GM19438 (cell line): Measurements from ENCODE around the gene SLC12A5.

Experiments used
- ATAC-seq: cut with Tn5 transposase; IDR thresholded peaks from one replicate; pipeline ENCODE4 v1.9.1; 2021; ENCODE audit warnings: low read depth; ENCODE audit not compliant: unreplicated experiment

SLC12A5 gene

DNA sequence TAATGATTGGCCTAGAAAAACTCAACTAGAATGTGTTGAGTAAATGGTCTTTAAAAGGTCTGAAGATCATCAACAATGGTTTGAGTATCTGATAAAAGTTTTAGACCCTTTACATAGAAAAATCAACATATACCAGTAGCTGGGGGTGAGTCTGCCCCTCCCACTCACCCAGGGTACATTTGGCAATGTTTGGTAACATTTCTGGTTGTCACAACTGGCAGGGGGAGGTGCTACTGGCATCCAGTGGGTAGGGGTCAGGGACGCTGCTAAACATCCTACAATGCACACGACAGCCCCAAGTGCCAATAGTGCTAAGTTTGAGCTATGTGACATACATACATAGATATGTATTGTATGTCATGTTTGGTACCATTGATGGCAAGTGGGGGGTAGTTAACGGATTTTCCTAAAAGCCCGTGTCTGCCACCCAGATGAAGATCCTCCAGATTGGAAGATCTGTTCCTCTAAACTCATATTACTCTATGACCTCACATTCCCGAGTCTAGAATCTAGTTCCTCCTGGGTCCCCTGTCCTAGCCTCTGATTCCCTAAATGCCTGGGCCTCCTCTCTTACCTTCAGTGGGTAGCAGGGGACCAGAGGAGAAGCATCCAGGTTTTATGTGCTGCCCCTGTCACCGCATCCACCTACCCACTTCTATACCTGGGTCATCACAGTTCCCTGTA lies 22.9 kb upstream of the SLC12A5 start:
- no peak for ATAC-seq

DNA sequence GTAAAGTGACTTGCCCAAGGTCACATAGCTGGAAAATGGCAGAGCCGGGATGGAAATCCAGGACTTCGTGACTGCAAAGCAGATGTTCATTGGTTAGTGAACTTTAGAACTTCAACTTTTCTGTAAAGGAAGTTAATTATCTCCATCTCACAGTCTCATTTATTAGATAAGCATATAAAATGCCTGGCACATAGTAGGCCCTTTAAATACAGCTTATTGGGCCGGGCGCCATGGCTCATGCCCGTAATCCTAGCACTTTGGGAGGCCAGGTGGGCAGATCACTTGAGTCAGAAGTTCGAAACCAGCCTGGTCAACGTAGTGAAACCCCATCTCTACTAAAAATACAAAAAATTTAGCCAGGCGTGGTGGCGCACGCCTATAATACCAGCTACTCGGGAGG lies 22.1 kb upstream of the SLC12A5 start:
- no peak for ATAC-seq

DNA sequence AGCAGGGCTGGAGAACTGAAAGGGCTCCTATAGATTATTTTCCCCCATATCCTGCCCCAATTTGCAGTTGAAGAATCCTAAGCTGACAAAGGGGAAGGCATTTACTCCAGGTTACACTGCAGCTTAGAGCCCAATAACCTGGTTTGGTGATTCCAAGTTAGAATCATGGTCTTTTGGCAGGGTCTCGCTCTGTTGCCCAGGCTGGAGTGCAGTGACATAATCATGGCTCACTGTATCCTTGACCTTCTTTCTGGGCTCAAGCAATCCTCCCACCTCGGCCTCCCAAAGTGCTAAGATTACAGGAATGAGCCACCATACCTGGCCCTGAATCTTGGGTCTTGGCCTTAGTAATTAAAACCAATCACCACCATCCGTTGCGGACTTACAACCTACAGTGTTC lies 21.3 kb upstream of the SLC12A5 start:
- no peak for ATAC-seq

DNA sequence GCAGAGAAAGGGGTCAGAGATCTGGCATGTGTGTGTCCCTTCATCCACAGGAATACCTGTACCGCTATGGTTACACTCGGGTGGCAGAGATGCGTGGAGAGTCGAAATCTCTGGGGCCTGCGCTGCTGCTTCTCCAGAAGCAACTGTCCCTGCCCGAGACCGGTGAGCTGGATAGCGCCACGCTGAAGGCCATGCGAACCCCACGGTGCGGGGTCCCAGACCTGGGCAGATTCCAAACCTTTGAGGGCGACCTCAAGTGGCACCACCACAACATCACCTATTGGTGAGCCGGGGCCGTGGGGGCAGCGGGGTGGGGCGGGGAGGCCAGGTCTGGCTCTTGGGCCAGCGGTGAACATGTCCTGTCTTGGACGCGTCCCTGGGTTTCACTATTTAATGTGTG lies 19.2 kb upstream of the SLC12A5 start:
- ATAC-seq, result no peak

DNA sequence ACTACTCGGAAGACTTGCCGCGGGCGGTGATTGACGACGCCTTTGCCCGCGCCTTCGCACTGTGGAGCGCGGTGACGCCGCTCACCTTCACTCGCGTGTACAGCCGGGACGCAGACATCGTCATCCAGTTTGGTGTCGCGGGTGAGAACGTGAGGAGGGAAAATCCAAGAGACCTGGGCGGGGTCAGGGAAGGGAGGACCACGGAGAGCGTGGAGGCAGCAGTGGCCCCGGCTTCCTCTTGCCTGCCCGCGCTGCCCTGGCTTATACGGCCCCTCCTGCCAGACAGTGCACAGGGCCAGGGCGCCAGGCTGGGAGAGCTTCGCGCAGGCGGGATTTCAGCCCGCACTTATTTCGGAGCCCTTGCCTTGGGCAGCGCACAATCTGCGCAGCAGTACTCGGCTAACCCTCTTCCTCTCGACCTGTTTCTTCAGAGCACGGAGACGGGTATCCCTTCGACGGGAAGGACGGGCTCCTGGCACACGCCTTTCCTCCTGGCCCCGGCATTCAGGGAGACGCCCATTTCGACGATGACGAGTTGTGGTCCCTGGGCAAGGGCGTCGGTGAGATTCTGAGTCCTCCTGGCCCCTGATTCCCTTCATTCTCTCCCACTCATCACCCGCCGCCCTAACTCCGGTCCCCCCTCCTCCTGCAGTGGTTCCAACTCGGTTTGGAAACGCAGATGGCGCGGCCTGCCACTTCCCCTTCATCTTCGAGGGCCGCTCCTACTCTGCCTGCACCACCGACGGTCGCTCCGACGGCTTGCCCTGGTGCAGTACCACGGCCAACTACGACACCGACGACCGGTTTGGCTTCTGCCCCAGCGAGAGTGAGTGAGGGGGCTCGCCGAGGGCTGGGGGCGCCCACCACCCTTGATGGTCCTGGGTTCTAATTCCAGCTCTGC lies 18.3 kb upstream of the SLC12A5 start:
- ATAC-seq, result no peak

DNA sequence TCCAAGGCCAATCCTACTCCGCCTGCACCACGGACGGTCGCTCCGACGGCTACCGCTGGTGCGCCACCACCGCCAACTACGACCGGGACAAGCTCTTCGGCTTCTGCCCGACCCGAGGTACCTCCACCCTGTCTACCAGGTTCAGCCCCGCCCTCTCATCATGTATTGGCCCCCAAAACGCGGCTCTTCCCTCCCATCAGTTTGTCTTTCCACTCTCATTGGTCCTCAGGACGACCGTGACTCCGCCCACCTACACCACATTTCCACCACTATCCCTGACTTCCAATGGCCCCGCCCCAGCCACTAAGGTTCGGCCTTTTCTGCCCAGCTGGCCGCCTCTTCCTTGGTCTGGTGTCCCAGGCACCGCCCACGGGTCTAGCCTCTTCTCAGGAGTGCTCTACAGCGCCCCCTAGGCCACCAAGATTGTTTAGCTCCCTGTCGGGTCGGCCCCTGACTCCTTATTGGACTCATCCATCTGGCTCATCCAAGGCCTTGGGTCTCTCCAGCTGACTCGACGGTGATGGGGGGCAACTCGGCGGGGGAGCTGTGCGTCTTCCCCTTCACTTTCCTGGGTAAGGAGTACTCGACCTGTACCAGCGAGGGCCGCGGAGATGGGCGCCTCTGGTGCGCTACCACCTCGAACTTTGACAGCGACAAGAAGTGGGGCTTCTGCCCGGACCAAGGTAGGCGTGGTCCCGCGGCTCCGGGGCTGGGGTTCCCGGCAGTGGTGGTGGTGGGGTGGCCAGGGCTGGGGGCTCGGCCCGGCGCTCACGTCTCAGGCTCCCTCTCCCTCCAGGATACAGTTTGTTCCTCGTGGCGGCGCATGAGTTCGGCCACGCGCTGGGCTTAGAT lies 17.2 kb upstream of the SLC12A5 start:
- ATAC-seq, result no peak

DNA sequence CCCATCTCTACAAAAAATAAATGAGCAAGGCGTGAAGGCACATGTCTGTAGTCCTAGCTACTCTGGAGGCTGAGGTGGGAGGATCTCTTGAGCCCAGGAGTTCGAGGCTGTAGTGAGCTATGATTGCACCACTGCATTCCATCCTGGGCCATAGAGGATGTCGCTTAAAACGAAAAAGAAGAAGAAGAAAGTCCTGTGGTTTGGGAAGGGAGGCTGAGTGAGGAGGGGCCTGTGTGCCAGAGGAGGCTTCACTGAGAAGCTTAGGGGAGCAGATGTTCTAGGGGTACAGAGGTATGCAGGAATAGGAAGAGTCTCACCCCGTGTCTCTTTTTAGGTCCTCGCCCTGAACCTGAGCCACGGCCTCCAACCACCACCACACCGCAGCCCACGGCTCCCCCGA lies 16.1 kb upstream of the SLC12A5 start:
- no peak for ATAC-seq

DNA sequence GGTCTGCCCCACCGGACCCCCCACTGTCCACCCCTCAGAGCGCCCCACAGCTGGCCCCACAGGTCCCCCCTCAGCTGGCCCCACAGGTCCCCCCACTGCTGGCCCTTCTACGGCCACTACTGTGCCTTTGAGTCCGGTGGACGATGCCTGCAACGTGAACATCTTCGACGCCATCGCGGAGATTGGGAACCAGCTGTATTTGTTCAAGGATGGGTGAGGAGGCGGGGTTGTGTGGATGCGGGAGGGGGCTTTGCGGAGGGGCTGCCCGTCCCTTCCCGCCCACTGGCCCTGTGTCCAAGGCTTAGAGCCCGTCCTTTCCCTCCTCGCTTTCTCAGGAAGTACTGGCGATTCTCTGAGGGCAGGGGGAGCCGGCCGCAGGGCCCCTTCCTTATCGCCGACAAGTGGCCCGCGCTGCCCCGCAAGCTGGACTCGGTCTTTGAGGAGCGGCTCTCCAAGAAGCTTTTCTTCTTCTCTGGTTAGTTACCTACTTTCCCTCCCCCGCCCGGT lies 15.6 kb upstream of the SLC12A5 start:
- no peak for ATAC-seq

DNA sequence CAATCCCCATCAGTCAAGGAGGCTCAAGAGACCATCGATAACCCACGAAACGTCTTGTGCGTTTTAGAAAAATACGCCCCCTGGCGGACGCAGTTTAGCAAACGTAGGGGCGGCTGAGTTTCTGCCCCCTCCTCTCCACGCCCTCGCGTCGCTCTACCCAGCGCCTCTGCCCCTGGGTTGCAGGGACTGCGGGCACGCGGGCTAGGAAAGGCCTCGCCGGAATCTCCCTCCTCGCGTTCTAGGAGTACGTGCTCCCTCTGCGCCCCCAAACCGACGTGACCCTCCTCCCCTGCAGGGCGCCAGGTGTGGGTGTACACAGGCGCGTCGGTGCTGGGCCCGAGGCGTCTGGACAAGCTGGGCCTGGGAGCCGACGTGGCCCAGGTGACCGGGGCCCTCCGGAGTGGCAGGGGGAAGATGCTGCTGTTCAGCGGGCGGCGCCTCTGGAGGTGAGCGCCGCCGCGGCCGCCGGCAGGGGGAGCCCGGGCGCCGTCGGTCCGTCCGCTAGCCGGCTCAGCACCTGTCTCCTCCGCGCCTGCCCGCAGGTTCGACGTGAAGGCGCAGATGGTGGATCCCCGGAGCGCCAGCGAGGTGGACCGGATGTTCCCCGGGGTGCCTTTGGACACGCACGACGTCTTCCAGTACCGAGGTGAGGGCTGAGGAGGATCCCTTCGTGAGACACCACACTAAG lies 15.0 kb upstream of the SLC12A5 start:
- ATAC-seq, result no peak

DNA sequence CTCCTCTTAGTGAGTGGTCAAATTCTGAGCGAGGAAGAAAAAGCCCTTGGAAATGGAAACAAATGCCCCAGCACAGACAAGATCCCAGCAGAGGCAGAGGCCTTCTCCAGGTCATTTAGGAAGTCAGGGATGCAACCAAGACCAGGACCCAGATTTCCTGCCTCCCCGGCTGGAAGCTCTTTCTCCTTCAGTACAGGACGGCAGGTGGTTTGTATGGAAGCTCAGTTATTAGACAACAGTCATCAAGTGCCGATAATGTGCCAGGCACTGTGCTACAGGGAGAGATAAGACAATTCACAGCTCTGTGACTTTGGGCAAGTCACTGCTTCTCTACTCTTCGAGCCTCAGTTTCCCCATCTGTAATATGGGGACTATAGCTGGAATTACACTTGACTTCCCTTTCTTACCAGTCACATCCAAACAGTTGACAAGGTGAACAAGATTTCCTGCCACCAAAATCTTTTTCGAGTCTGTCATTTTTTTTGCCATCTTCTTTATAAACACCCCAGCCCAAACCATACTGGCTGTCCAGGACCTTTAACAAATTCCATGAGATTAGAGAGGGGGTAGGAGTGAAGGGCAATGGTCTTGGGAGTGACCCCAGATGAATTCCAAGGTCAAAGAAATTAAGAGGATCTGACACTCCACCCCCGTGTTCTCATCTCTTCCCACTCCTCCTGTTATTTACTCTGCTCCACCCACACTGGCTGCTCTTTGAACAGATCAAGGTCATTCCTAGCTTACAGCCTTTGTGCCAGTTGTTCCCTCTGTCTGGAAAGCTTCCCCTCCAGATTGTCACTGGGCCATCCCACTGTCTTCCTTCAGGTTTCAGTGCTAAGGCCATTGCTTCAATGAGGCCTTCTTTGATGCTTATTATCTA lies 14.3 kb upstream of the SLC12A5 start:
- no peak for ATAC-seq

DNA sequence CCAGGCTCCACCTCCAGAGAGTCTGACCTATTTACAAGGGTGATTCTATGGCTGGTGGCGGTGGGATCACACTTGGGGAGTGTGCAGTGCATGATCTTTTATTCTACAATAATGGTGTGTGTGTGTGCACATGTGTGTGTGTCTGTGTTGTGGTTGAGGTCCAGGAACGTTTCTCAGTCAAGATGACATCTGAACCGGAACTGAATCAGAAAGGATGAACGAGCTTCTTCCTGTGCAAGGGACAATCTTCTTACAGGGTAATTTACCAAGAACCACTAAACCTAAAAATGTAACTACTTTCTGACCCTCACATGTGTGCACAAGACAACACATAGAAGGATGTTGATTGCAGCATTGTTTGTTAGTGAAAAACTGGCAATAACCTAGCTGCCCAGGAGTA lies 11.7 kb upstream of the SLC12A5 start:
- ATAC-seq, result no peak

DNA sequence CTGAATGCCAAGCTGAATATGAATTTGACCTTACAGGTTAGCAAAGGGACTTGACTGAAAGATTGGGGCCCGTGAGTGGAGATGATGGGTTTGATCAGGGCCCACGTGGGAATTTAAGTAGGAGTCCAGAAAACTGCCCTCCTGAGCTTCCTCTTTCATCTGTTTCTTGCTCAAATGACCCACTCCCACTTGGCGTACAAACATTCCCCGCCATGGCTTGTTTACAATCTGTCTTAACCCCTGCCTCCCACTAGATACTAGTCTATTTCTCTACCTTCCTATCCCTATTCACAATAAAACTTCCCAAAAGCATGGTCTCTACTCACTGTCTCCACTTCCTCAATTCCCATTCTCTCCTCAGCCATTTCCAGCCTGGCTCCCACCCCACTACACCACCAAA lies 10.9 kb upstream of the SLC12A5 start:
- no peak for ATAC-seq

DNA sequence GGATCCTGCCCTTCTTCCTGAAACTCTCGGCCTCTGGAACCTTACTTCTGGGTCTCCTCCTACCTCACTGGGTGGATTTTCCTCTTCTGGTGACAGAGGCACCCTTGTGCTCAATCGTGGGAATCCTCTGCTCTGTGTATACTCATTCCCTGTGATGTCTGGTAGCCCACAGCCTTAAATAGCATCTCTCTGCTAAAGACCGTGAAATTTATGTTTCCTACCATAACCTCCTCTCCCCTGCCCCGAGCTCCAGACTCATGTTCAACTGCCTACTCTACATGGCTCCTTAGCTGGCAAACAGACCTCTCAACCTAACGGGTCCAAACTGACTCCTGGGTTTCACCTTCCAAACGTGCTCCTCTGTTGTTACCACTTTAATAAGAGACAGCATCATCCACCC lies 10.4 kb upstream of the SLC12A5 start:
- no peak for ATAC-seq

DNA sequence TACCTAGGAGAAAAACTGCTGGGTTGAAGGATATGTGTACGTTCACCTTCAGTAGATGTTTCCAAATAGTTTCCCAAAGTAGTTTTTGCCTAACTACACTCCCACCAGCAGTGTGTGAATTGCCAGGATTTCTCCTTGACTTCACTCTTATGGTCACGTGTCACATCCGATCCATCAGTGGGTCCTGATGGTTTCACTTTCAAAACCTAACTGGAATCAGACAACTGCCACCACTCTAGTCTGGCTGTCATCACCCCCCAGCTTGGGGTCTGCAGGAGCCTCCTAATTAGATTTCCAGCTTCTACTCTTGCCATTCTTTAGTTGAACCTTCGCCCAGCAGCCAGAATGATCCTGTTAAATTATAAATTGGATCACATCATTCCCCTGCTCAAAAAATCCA lies 8.5 kb upstream of the SLC12A5 start:
- no peak for ATAC-seq

DNA sequence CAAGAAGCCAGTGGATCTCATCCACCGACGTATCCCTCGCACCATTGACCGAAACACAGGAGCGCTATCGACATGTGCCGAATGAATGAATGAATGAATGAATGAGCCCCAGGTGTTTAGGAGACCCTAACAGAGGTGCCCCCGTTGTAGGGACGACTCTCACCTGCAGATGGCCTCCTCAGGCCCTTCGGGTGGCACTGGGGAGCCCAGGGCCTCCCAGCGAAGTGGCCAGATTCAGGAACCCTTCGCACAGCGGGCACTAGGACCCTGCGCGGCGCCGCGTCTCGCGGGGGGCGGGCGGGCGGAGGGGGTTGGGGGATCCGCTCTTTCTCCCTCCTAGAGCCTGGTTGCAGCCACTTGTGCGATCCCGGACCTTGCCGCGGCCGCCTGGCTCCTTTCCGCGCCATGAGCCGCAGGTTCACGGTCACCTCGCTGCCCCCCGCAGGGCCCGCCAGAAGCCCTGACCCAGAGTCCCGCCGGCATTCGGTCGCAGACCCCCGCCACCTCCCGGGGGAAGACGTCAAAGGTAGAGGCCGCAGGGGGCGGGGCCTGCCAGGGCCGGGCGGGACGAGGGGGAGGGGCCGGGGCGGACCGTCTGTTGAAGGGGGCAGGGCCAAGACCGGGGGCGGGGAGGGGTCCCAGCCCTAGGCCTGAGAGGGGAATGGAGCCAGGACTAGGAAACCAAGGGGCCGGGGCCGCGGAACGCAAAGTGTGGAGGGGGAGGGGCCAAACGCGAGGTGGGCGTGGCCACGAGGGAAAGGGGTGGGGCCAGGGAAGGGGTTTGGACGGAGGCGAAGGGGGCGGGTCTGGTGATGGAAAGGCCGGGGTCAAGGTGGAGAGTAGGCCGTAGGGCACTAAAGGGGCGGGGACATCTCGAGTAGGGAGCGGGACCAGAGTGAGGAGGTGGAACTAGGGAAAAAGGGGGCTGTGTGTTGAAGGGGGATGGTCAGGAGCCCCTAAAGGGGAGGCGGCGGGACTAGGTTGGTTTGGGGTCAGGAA lies 7.4 kb upstream of the SLC12A5 start:
- no peak for ATAC-seq

DNA sequence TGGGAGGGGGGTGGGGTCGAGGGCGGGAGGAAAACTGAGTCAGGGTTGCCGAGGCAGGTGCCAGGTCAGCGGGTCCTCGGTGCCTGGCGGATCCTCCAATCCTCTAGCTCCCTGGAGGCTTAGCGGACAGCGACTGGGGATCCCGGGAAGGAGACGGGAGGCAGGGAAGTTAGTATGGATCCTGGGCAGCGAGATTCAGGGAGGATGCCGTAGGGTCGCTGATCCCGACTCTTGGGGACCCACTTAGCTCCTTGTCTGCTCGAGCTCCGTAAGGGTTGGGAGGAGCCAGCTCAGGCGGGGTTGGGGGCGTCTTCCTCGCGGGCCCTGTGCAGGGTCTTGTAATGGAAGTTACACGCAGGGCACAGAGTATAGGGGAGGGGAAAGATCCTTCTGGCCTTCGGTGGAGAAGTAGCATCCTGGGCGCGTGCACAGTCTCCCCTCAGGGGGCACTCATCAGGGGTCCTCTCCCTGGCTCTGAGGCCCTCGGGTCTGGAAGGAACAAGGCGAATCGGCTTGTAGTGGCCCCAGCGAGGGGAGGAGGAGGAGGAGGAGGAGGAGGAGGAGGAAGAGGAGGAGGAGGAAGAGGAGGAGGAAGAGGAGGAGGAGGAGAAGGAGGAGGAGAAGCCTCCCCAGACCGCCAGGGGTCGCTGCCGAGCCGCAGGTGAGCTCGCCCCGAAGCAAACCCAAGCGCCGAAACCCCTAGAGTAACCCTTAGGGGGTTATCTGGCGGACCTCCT lies 6.4 kb upstream of the SLC12A5 start:
- no peak for ATAC-seq

DNA sequence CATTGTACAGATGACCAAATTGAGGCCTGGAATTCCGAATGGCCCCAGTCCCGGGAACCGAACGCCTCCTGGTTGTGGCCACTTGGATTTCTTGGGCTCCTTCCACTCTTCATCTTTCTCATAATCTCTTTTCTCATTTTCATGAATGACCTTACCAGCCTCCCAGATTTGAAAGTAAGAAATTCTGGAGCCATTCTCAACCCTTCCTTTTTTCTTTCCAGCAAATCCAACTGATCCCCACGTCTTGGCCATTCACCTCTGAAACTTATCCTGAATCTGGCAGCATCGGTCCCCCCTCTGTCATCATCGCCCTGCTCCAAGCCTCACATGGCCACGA lies 5.9 kb upstream of the SLC12A5 start:
- no peak for ATAC-seq

DNA sequence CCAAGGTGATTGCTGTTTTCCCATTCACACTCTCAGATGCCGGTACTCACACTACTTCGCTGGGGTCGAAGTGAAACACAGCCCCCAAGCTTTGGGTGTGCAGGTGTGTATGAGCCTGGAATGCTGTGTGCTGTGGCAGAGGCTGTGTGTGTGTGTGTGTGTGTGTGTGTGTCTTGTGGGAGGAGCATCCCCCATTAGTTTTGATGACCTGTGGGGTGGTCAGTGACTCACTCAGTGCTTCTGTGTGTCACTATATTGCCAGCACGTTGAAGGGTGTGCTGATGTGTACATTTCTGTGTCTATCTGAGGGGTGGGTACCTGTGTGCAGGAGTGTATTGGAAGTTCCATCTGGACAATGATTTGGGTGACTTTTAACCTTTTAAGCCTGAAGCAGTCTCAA lies 5.0 kb upstream of the SLC12A5 start:
- ATAC-seq, result no peak
